ENCODE measurements around the gene CCND3. TPM values are rescaled to one million over a fixed set of nuclear protein-coding genes. Genes with fewer than 3 reads are reported as not detected.

The CCND3 gene
- total RNA-seq, 4 donors from 2014 or later = 130 to 169 (median 157) TPM

DNA sequence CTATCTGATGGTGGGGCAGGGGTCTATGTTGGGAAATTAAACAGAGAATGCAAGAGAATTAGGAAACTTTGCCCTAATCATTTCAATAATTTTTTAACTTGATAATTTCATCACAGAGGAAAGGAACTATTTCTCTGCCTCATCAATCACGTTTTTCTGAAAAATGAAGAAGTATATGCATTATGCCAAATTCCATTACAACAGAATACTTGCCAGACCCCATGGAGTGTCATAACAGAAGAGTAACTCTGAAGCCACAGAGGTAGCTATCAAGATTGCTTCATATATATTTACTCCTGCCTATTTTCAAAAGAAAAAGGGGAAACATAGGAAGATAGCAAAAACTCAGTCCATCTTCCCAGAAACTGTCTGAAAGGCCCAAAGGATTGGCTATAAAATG lies 40.7 kb downstream of the CCND3 start:
- intact Hi-C loops (cut with DNase I; ENCODE audit: low total_unique reads) = no loop called here
- TF ChIP-seq POLR2A (IDR thresholded peaks at IDR 0.05) = no peak
- TF ChIP-seq, protein P1, sequence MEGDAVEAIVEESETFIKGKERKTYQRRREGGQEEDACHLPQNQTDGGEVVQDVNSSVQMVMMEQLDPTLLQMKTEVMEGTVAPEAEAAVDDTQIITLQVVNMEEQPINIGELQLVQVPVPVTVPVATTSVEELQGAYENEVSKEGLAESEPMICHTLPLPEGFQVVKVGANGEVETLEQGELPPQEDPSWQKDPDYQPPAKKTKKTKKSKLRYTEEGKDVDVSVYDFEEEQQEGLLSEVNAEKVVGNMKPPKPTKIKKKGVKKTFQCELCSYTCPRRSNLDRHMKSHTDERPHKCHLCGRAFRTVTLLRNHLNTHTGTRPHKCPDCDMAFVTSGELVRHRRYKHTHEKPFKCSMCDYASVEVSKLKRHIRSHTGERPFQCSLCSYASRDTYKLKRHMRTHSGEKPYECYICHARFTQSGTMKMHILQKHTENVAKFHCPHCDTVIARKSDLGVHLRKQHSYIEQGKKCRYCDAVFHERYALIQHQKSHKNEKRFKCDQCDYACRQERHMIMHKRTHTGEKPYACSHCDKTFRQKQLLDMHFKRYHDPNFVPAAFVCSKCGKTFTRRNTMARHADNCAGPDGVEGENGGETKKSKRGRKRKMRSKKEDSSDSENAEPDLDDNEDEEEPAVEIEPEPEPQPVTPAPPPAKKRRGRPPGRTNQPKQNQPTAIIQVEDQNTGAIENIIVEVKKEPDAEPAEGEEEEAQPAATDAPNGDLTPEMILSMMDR (IDR thresholded peaks at IDR 0.05) = no peak
- WGBS, 2 donors = 74 to 78% methylated on average over 1 of the region's 1 CpG
- no peak overlapping the region for H3K4me3 ChIP-seq (ENCODE audit: low read depth, poor library complexity, severe bottlenecking)
- DNase-seq (ENCODE audit: low spot score in 2 of 2) = no peak

DNA sequence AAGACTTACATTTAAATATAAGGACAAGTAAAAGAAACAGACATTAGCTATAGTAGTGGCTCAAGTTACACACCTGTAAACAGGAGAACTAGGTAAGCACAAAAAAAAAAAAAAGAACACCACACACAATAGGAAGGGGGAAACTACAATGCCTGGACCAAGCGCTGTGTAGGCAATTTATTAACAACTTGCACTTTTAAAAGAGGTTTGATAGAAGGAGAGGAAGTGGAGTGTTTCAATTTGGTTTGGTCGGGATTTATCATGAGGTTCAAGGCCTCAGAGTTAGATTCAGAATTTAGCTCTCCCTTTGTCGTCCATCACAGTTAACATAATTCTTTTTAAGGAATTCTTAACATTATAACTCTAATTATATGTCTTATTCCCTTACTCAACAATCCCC lies 45.3 kb downstream of the CCND3 start:
- DNase-seq (ENCODE audit: low spot score in 2 of 2) = no peak
- intact Hi-C loops (cut with DNase I; ENCODE audit: low total_unique reads) = no loop called here
- TF ChIP-seq, protein P1 (IDR thresholded peaks at IDR 0.05) = no peak
- no peak overlapping the region for H3K4me3 ChIP-seq (ENCODE audit: low read depth, poor library complexity, severe bottlenecking)
- 60 to 77% methylated on average over 3 of the region's 3 CpGs for WGBS, 2 donors

DNA sequence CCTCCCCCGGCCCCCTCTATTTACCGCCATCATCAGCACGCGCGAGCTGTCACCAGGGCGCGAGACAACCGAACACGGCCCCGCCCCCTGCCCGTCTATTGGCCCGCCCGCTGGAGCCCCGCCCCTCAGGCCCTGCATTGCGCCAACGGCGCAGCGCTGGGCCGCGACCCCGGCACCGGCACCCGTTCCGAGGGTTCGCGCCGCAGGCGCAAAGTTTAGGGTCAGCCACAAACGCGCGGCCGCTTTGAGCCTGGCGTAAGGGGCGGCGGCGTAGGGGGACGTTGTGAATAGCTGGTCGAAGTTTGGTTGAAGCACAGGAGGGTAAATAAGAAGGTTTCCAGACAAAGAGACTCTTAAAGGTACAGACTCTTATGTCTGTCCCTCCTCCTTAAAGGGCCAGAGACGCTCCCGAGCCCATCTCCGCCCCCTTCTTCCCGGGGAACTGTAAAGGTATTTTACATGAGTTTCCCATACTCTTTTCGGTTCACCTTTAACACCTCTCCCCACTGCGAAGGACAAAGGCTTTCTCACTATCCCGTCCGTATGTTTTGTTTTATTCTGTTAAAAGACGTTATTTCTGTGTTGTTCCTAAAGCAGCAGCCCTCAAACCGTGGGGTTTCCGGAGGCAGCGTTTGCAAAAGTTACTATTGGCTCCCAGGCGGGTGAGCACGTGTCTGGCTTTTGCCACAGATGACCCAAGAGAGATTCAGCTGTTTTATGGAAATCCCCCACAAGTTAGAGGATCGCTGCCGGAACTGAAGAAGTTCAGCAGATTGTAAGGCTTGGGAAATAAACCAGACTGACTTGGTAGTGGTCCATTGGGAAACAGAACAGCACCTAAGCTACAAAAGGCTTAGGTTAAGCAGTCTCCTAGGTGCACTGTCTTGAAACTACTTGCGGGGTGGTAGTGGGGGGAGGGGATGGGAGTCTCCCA lies 46.0 kb downstream of the CCND3 start, which contains the start of gene USP49:
Gene USP49 (minus strand): TSS at position 76 of the 934 bp plus-strand sequence. CDS start 88,392 bp downstream, outside the sequence.
- DNase-seq (ENCODE audit: low spot score in 2 of 2) = peak; percentile 82 to 98
- H3K4me3 ChIP-seq (ENCODE audit: low read depth, poor library complexity, severe bottlenecking) = peak within 1 kb of the TSS; percentile 63
- 1 to 2% methylated on average over 48 to 50 of the region's 55 CpGs for WGBS, 2 donors
- no peak for TF ChIP-seq POLR2A (IDR thresholded peaks at IDR 0.05)
- TF ChIP-seq, protein P1 (IDR thresholded peaks at IDR 0.05) = no peak
- intact Hi-C loops (cut with DNase I; ENCODE audit: low total_unique reads) = no loop called here

DNA sequence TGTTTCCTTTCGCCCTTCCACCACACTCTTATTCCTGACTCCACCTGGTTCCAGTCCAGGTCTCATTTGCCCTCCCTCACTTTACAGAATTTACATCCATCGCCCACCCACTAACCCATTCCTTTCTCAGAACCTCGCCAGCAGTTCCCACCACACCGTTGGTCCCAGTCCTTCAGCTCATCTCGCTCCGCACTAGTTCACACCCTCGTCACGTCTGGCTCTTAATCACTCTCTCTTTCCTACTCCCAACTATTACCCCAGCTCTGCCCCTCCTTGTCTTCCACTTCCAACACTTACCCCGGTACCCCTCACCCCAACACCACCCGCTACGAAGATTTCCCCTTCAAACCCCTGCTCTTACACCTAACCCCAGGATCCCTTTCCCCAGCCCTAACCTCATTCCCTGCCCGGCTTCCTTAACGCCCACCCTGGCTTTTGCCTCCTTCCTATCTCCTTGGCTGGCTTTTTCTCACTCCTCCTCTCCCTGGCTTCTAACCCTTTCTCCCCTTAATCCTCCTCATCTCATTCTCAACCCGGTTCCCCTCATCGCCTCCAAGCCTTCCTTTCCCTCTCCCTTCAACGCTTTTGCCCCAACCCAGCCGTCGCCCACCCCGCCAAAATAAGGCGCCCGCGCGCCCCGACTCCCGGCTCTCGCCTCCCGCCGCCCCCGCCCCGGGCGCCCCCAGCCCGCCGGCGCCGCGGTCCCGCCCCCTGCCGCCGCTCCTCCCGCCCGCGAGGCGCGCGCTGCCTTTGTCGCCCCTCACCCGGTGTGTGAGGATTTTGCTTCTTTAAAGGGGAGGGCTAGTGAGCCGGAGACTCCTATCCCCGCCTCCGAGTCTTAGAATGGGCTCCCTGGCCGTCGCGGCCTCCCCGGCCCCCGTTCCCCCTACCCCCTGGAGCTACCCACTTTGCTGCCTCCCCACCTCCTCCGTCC lies 47.0 kb downstream of the CCND3 start:
- 3% methylated on average over 55 to 56 of the region's 56 CpGs for WGBS, 2 donors
- DNase-seq (ENCODE audit: low spot score in 2 of 2) = no peak
- no peak for TF ChIP-seq POLR2A (IDR thresholded peaks at IDR 0.05)
- TF ChIP-seq, protein P1 (IDR thresholded peaks at IDR 0.05) = no peak
- H3K4me3 ChIP-seq (ENCODE audit: low read depth, poor library complexity, severe bottlenecking) = peak overlapping the region; percentile 63
- intact Hi-C loops (cut with DNase I; ENCODE audit: low total_unique reads) = no loop called here

DNA sequence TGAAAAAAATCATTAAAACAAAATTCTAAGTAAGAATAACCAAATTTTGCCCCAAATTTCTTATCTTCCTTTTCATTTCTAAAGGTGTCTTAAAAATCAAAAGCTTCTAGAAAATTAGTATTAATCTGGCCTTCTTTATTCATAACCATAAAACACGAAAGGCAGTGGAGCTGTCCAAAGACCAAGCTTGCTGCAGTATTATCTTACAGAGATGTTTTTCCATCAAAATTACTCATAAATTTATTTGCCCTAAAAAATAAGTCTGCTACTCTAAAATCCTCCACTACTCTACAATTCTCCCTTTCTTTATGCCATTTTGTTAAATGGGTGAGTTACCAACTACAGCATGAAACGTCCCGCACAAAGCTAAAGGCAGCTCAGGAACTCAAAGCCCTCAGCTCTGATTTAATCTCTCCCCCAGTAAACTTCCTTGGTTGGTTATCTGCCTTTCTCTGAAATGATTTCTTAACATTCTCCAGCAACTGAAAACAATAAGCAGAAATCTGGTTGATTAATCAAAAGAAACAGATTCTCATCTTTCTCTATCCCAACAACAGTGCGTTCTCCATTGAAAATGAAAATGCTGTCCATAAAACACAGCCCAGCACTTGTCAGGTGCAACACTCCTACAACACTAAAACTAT lies 48.6 kb downstream of the CCND3 start:
- intact Hi-C loops (cut with DNase I; ENCODE audit: low total_unique reads) = no loop called here
- no peak for DNase-seq (ENCODE audit: low spot score in 2 of 2)
- 80 to 81% methylated on average over 4 of the region's 4 CpGs for WGBS, 2 donors
- no peak overlapping the region for H3K4me3 ChIP-seq (ENCODE audit: low read depth, poor library complexity, severe bottlenecking)
- TF ChIP-seq POLR2A (IDR thresholded peaks at IDR 0.05) = no peak
- TF ChIP-seq, protein P1 (IDR thresholded peaks at IDR 0.05) = no peak
